Natural killer cell (primary cell): ENCODE measurements around the gene CDR2L. TPM values are rescaled to one million over a fixed set of nuclear protein-coding genes. Genes with fewer than 3 reads are reported as not detected.

Experiments used
- ATAC-seq, 3 donors: fragments of 150-1000 bp in 2 of 3; fragments of 200-7000 bp in 1 of 3; cut with Tn5 transposase; 1 replicate in 1 of 3; 2 replicates in 2 of 3; pipeline ENCODE4 v1.10.0; 2021; ENCODE audit warnings: mild to moderate bottlenecking in 2 of 3, moderate library complexity in 2 of 3
- DNase-seq, 2 donors: peaks; one replicate each; pipeline versions ENCODE4 v3.0.0 to v3.0.0-alpha.2; 2013 to 2021; ENCODE audit warnings: mixed read lengths in 1 of 2
- H3K27ac ChIP-seq: one replicate; pipeline ENCODE4 v1.5.1; 2013; ENCODE audit warnings: mild to moderate bottlenecking, low read length
- H3K27me3 ChIP-seq: one replicate; pipeline ENCODE4 v1.6.1; 2013; ENCODE audit warnings: low read length; ENCODE audit not compliant: control insufficient read depth, insufficient read depth
- H3K36me3 ChIP-seq: one replicate; pipeline ENCODE4 v1.6.1; 2013; ENCODE audit warnings: low read length; ENCODE audit not compliant: control insufficient read depth, insufficient read depth
- H3K4me1 ChIP-seq: one replicate; pipeline ENCODE4 v1.6.1; 2013; ENCODE audit warnings: low read length; ENCODE audit not compliant: control insufficient read depth, insufficient read depth
- H3K4me3 ChIP-seq: one replicate; pipeline ENCODE4 v1.5.1; 2013; ENCODE audit warnings: low read length
- H3K9me3 ChIP-seq: one replicate; pipeline ENCODE4 v1.6.1; 2013; ENCODE audit warnings: low read length; ENCODE audit not compliant: control insufficient read depth, insufficient read depth
- H3K27ac Mint-ChIP-seq, 2 donors: one replicate each; pipeline ENCODE4 v1.8.0; 2022; ENCODE audit warnings: mild to moderate bottlenecking in 2 of 2, mixed read lengths in 2 of 2, moderate library complexity in 1 of 2
- H3K27me3 Mint-ChIP-seq, 2 donors: one replicate each; pipeline ENCODE4 v1.8.0; 2022; ENCODE audit warnings: low read depth in 2 of 2, mixed read lengths in 2 of 2
- H3K36me3 Mint-ChIP-seq: one replicate; pipeline ENCODE4 v1.8.0; 2022; ENCODE audit warnings: mixed read lengths
- H3K4me1 Mint-ChIP-seq, 2 donors: one replicate each; pipeline ENCODE4 v1.8.0; 2022; ENCODE audit warnings: mixed read lengths in 2 of 2
- H3K4me3 Mint-ChIP-seq: one replicate; pipeline ENCODE4 v1.8.0; 2022; ENCODE audit warnings: mild to moderate bottlenecking, moderate library complexity, mixed read lengths
- H3K9me3 Mint-ChIP-seq, 2 donors: one replicate each; pipeline ENCODE4 v1.8.0; 2022; ENCODE audit warnings: mixed read lengths in 2 of 2
- WGBS: methylation state at CpG from one replicate; pipeline ENCODE4 v1.1.7; 2013; ENCODE audit warnings: missing lambda C conversion rate; ENCODE audit not compliant: insufficient coverage; 5-methylcytosine and 5-hydroxymethylcytosine counted together
- intact Hi-C: fragments of 100-400 bp; cut with micrococcal nuclease; formaldehyde crosslinking; loops from one replicate; pipeline ENCODE4 v1.14.2; 2022
- total RNA-seq, 4 donors: library from RNA; stranded (reverse); fragments of 120-200 nt in 1 of 4; gene quantifications; one replicate each; pipeline versions ENCODE4 v1.2.3 to v1.2.4, GENCODE V29; 2013 to 2022
- TF ChIP-seq, protein P1 (sequence below): fragments of 200-600 bp; IDR thresholded peaks from one replicate; pipeline ENCODE4 v1.8.0; 2022; ENCODE audit warnings: antibody characterized with exemption

Gene CDR2L
- total RNA-seq: under 1 TPM in 2 of 3 donors, not detected in 1; 0.14 to 0.23 TPM
- total RNA-seq (2013): 0.07 TPM

DNA sequence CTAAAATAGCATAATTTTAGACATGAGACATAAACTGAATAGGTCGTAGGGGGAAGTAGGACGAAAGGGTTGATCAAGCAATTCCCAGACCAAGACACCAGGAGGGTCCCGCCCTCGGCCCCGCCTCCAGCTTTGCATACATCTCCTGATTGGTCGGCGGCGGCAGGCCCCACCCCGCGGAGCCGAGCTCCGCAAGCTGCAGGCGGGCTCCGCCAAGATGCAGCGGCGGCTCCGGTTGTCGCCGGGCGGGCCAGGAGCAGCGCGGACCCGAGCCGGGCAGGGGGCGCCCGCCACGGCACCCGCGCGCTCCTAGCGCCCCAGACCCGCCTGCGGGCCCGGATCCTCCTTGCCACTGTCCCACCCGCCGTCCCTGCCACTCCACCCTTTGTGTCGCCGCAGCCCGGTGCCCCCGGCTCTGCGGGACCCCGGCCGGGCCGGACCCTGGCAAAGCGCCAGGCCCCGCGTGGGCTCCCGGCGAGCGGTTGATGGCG lies at the start of gene CDR2L:
Gene CDR2L, plus strand, starts transcription at position 215 of the 491 bp plus-strand sequence. CDS start 412 bp downstream, outside the sequence.
- WGBS: under 1% methylated on average over 51 of the region's 51 CpGs
- H3K27me3 Mint-ChIP-seq: peaks cover 7 to 19% of the 10 kb centered on the region in 2 donors
- no peaks in the 10 kb centered on the region for H3K36me3 ChIP-seq
- no peaks in the 10 kb centered on the region for H3K9me3 ChIP-seq
- peaks cover 20% of the 10 kb centered on the region for H3K4me1 ChIP-seq
- peak within 1 kb of the TSS in 1 of 2 donors; percentile 61 for H3K27ac Mint-ChIP-seq
- TF ChIP-seq, protein P1, sequence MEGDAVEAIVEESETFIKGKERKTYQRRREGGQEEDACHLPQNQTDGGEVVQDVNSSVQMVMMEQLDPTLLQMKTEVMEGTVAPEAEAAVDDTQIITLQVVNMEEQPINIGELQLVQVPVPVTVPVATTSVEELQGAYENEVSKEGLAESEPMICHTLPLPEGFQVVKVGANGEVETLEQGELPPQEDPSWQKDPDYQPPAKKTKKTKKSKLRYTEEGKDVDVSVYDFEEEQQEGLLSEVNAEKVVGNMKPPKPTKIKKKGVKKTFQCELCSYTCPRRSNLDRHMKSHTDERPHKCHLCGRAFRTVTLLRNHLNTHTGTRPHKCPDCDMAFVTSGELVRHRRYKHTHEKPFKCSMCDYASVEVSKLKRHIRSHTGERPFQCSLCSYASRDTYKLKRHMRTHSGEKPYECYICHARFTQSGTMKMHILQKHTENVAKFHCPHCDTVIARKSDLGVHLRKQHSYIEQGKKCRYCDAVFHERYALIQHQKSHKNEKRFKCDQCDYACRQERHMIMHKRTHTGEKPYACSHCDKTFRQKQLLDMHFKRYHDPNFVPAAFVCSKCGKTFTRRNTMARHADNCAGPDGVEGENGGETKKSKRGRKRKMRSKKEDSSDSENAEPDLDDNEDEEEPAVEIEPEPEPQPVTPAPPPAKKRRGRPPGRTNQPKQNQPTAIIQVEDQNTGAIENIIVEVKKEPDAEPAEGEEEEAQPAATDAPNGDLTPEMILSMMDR: no peak
- H3K4me3 ChIP-seq: peak within 1 kb of the TSS; percentile 21
- DNase-seq: peak; percentile 94
- H3K4me3 Mint-ChIP-seq: peak within 1 kb of the TSS; percentile 91
- intact Hi-C loops: no loop called here
- peak; percentile 98 for ATAC-seq
- no peaks in the 10 kb centered on the region for H3K9me3 Mint-ChIP-seq
- no peak within 1 kb of the TSS for H3K27ac ChIP-seq
- H3K4me1 Mint-ChIP-seq: peaks cover 9 to 10% of the 10 kb centered on the region in 2 donors
- peaks cover 10% of the 10 kb centered on the region for H3K27me3 ChIP-seq
- H3K36me3 Mint-ChIP-seq: no peaks in the 10 kb centered on the region

DNA sequence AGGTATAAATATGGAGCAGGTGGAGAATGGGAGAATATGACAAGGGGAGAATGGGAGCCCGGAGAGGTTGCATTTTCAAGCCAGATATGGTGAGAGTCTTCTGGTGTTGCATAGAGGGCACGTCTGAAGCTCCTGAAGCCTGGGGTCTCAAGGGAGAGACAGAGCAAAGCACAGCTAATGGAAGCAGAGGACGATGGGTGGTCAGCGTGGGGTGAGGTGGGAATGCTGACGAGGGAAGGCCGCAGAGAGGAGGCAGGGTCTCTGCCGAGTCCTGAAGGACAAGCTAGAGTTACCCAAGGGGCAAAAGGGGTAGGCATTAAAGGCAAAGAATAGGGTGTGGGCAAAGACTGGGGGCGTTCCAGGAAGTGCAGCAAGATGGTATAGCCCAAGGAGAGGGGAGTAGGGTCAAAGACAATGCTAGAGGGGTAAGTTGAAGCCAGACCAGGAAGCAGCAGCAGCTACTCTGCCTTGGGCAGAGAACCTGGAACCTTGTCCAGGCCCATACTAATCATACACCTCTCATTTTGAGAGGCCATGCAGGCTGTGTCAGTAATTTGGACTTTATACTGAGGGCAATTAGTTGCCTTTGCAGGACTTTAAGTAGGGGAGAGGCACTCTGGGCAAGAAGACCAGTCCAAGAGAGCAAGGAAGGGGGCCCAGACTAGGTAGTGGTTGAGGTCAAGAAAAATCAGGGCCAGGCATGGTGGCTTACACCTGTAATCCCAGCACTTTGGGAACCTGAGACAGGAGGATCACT lies 49.1 kb upstream of the CDR2L start:
- Mint-ChIP-seq H3K36me3 (no peaks in the 10 kb centered on the region), H3K27me3 (peaks cover 48 to 49% of the 10 kb centered on the region in 2 donors)
- H3K27me3 ChIP-seq: peaks cover 20% of the 10 kb centered on the region

DNA sequence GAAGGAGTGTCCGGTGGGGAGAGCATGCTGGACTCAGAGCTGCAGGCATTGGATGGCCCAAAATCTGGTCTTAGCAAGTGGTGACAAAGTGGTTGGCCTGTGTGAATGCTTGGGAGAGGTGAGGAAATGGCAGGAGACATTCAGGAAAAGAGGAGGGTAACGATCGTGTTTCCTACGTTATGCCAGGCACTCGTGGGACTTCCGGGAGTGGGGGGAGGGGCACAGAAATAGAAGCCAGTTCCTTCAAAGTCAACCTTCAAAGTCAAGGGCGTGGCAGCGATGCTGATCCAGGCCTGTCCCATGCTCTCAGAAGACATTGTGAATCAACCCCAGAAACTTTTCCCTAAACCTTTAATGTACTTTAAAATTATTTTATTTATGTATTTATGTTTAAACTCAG lies 47.9 kb upstream of the CDR2L start:
- Histone ChIP-seq H3K4me3 (no peak overlapping the region), H3K27me3 (peaks cover 20% of the 10 kb centered on the region), H3K36me3 (no peaks in the 10 kb centered on the region), H3K4me1 (no peaks in the 10 kb centered on the region), H3K9me3 (no peaks in the 10 kb centered on the region), H3K27ac (no peak overlapping the region)
- no peak overlapping the region for H3K4me3 Mint-ChIP-seq
- H3K9me3 Mint-ChIP-seq: no peaks in the 10 kb centered on the region
- no peak for DNase-seq
- no peaks in the 10 kb centered on the region for H3K4me1 Mint-ChIP-seq
- ATAC-seq: no peak
- no peak overlapping the region for H3K27ac Mint-ChIP-seq
- intact Hi-C loops: no loop called here
- TF ChIP-seq, protein P1: no peak
- peaks cover 42 to 48% of the 10 kb centered on the region in 2 donors for H3K27me3 Mint-ChIP-seq
- WGBS: 72% methylated on average over 8 of the region's 8 CpGs
- H3K36me3 Mint-ChIP-seq: no peaks in the 10 kb centered on the region

More for the DNA sequence above, 49.1 kb upstream of the CDR2L start:
- ATAC-seq (no peak), DNase-seq (no peak)
- Mint-ChIP-seq H3K9me3 (no peaks in the 10 kb centered on the region), H3K27ac (no peak overlapping the region), H3K4me1 (no peaks in the 10 kb centered on the region), H3K4me3 (no peak overlapping the region)
- no peaks in the 10 kb centered on the region for H3K36me3 ChIP-seq
- intact Hi-C loops: no loop called here
- TF ChIP-seq, protein P1: no peak
- WGBS: 84% methylated on average over 8 of the region's 8 CpGs
- no peak overlapping the region for H3K4me3 ChIP-seq
- H3K4me1 ChIP-seq: no peaks in the 10 kb centered on the region
- no peaks in the 10 kb centered on the region for H3K9me3 ChIP-seq
- H3K27ac ChIP-seq: no peak overlapping the region
